GM21390 (cell line): ENCODE measurements around the gene MT1G.
"Not testable (repeated sequence)": the region's sequence is repeated elsewhere in the genome, so short reads cannot be mapped to it uniquely, and the experiment has no call there.

Experiments
- ATAC-seq: cut with Tn5 transposase; IDR thresholded peaks from one replicate; pipeline ENCODE4 v1.9.1; 2021; ENCODE audit not compliant: unreplicated experiment

The MT1G gene

DNA sequence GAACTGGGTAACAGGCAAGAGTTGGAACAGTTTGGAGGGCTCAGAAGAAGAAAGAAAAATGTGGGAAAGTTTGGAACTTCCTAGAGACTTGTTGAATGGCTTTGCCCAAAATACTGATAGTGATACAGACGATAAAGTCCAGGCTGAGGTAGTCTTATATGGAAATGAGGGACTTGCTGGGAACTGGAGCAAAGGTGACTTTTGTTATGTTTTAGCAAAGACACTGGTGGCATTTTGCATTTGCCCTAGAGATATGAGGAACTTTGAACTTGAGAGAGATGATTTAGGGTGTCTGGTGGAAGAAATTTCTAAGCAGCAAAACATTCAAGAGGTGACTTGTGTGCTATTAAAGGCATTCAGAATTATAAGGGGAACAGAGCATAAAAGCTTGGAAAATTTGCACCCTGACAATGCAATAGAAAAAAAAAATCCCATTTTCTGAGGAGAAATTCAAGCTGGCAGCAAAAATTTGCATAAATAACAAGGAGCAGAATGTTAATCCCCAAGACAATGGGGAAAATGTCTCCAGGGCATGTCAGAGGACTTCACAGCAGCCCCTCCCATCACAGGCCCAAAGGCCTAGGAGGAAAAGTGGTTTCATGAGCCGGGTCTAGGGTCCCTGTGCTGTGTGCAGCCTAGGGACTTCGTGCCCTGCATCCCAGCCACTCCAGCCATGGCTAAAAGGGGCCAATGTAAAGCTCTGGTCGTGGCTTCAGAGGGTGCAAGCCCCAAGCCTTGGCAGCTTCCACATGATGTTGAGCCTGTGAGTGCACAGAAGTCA is 46.0 kb downstream of the MT1G start:
- ATAC-seq = not testable (repeated sequence)

DNA sequence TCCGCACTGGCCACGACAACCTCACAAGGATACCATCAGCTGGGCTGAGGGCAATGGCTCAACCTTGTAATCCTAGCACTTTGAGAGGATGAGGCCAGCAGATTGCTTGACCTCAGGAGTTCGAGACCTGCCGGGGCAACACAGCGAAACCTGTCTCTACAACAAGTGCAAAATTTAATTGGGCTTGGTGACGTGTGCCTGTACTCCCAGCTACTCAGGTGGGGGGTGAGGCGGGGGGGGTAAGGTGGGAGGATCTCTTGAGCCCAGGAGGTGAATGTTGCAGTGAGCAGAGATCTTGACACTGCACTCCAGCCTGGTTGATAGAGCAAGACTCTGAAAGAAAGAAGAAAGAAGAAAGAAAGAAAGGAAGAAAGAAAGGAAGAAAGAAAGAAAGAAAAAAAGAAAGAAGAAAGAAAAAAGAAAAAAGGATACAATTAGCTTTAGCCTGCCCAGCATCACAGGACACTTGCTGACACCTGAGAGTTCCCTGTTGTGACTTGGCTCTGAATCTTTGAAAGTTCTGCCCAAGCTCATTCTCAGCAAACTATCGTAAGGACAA is 47.4 kb downstream of the MT1G start:
- ATAC-seq = no peak

DNA sequence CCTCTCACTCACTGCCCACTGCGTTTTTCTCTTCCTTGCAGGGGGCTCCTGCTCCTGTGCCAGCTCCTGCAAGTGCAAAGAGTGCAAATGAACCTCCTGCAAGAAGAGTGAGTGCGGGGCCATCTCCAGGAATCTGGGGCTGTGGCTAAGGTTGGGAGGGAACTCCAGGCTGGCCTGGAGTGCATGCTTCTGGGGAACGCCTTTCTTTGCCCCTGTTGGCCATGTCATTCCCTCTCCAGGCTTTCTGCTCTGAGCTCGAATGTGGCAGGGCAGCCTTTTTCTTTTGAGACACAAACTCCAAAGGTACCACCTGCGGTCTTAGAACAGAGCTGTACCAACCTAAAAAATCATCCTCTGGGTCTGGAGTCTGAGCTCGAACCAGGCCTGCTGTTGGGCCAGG is 49.7 kb downstream of the MT1G start:
- no peak for ATAC-seq

DNA sequence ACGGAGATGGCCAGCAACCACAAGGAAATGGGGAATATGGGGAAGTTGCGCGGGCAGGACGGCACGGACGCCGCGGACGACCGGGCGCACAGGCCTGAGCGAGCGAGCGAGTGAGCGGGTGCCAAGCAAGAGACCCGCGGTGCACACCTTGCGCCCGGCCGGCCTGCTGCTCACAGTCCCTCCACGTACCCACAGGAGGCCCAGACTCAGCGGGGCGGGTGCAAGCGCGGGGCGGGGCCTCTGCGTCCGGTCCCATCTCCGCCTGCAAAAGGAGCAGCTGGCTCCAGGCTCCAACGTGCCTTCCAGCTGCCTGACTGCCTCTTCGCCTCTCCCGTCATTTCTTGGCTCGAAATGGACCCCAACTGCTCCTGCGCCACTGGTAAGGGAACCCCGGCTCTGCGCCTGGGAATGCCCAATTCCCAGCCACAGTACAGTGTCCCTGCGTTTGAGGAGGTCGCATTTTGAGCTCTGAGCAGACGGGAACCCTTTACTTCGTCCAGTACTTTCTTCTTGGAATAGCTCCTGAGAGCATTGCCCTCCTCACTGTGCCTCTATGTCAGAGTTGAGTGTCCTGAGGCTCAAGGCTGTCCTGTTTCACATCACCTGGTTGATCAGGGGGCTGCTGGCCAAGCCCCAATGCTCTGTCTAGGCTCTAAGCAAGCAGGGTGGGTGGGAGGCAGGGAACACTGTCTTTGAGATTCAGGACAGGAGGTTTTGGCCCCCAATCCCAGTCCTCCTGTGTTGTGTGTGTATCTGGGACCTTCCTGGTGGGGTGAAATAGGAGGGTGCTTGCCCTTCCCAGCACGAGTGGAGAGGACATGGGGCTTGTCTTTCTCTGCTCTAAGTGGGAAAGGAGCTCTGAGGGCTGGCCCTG is 50.4 kb downstream of the MT1G start:
- no peak for ATAC-seq
